GM18507 (cell line): ENCODE measurements around the gene PPM1A.

Experiments
- DNase-seq: peaks from one replicate; pipeline ENCODE4 v3.0.0; 2011; ENCODE audit warnings: low read depth; ENCODE audit not compliant: insufficient read length; ENCODE audit errors: extremely low spot score
- FAIRE-seq: peaks from 2 replicates; lab custom pipeline; 2011; peaks lifted over from hg19 to GRCh38; lab: Jason Lieb, UNC

Gene PPM1A

GRCh38 chr14:60222820-60223219, 26.2 kb upstream of the PPM1A start:
- DNase-seq: no peak
- FAIRE-seq: peak; percentile 33

GRCh38 chr14:60225265-60225664, 23.8 kb upstream of the PPM1A start:
- DNase-seq (no peak), FAIRE-seq (no peak)

- no peak for FAIRE-seq
Observed at GRCh38 chr14:60226298-60226697, 22.7 kb upstream of the PPM1A start.

GRCh38 chr14:60227291-60227690, 21.7 kb upstream of the PPM1A start:
- DNase-seq: no peak
- FAIRE-seq: no peak

More at GRCh38 chr14:60226298-60226697, 22.7 kb upstream of the PPM1A start:
- DNase-seq: no peak

GRCh38 chr14:60229614-60230013, 19.4 kb upstream of the PPM1A start:
- no peak for FAIRE-seq
- DNase-seq: no peak

- no peak for FAIRE-seq
- DNase-seq: no peak
Observed at GRCh38 chr14:60232185-60232584, 16.8 kb upstream of the PPM1A start.

GRCh38 chr14:60233251-60233650, 15.8 kb upstream of the PPM1A start:
- DNase-seq (no peak), FAIRE-seq (no peak)

- DNase-seq (no peak), FAIRE-seq (no peak)
Observed at GRCh38 chr14:60233891-60234290, 15.1 kb upstream of the PPM1A start.

- FAIRE-seq (no peak), DNase-seq (no peak)
Observed at GRCh38 chr14:60235440-60235839, 13.6 kb upstream of the PPM1A start.

GRCh38 chr14:60238955-60239354, 10.1 kb upstream of the PPM1A start:
- DNase-seq: no peak

GRCh38 chr14:60240139-60240856, 8.7 kb upstream of the PPM1A start:
- DNase-seq (no peak), FAIRE-seq (no peak)

More at GRCh38 chr14:60238955-60239354, 10.1 kb upstream of the PPM1A start:
- no peak for FAIRE-seq

GRCh38 chr14:60241091-60241490, 7.9 kb upstream of the PPM1A start:
- DNase-seq: no peak
- FAIRE-seq: no peak

- no peak for FAIRE-seq
- DNase-seq: no peak
Observed at GRCh38 chr14:60242429-60242828, 6.6 kb upstream of the PPM1A start.

- FAIRE-seq (no peak), DNase-seq (no peak)
Observed at GRCh38 chr14:60245380-60246177, 3.4 kb upstream of the PPM1A start.

- FAIRE-seq (peak; percentile 98), DNase-seq (peak; percentile 58)
Observed at GRCh38 chr14:60247994-60248696, 876 bp upstream of the PPM1A start.

GRCh38 chr14:60249321-60250256, 568 bp downstream of the PPM1A start:
- peak; percentile 42 for DNase-seq
- no peak for FAIRE-seq

GRCh38 chr14:60250257-60251035, 1.4 kb downstream of the PPM1A start:
- DNase-seq (no peak), FAIRE-seq (peak; percentile 72)

- DNase-seq (no peak), FAIRE-seq (peak; percentile 38)
Observed at GRCh38 chr14:60251877-60252276, 2.9 kb downstream of the PPM1A start.
